ENCODE data around the gene RANBP9. TPM values are rescaled to one million over a fixed set of nuclear protein-coding genes. Genes with fewer than 3 reads are reported as not detected.
A peak's percentile ranks its signal among the peaks of the same experiment; 100 is the strongest.

Gene RANBP9
- total and polyA plus RNA-seq, 2 experiments from 2014 or later, result 32.3 to 42.4 TPM

DNA sequence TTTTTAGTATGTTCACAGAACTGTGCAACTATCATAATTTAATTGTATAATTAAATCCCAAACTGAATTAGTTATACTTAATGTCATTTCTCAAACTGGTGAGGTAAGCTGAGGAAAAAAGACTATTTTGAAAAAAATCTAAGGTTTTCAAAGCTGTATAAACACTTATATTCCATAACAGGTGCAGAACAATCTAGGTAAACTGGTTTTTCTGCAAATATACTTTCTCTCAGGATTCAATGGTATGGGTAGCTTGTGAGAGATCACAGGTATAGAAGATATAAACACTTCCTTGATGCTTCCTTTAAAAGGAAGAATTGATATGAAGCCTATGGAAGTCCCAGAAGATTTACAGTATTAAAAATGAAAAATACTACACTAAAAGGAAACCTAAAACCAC lies 62.8 kb downstream of the RANBP9 start:
- no peak overlapping the region for H3K27ac ChIP-seq
- no peaks in the 10 kb centered on the region for H3K4me1 ChIP-seq (ENCODE audit: low read depth)
- peaks cover 7% of the 10 kb centered on the region for H3K36me3 ChIP-seq
- no peak for TF ChIP-seq CTCF (IDR thresholded peaks at IDR 0.05; ENCODE audit: low read depth, low read length)
- no peak overlapping the region for H3K4me3 ChIP-seq
- DNase-seq (ENCODE audit: low read depth in 1 of 2, low spot score in 1 of 2), result no peak
- H3K27me3 ChIP-seq, result no peaks in the 10 kb centered on the region
- no peaks in the 10 kb centered on the region for H3K9me3 ChIP-seq (ENCODE audit: low read depth)

- peaks cover 46% of the 10 kb centered on the region for H3K36me3 ChIP-seq
- no peaks in the 10 kb centered on the region for H3K4me1 ChIP-seq (ENCODE audit: low read depth)
- H3K4me3 ChIP-seq, result no peak overlapping the region
- H3K9me3 ChIP-seq (ENCODE audit: low read depth), result no peaks in the 10 kb centered on the region
- no peak overlapping the region for H3K27ac ChIP-seq
- TF ChIP-seq CTCF (IDR thresholded peaks at IDR 0.05; ENCODE audit: low read depth, low read length), result no peak
- H3K27me3 ChIP-seq, result no peaks in the 10 kb centered on the region
- no peak for DNase-seq (ENCODE audit: low read depth in 1 of 2, low spot score in 1 of 2)
Measured at GRCh38 chr6:13643125-13643524, 68.5 kb downstream of the RANBP9 start.

DNA sequence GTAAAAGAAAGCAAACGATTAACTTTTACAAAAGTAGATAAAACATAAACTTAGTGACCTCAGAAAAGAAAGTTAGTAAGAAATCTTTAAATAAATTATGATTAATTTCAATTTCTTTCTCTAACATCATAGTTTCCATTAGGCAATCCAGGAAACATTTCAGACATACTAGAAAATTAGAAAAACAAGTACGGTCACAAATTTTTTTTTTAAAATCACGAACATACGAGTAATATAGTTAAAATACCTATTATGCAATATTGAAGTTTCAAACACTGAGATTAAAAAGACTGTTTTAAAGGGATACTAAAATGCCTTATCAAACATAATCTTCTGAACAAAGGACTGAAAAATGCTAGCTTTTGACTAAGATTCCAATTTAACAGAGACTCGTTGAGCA lies 70.3 kb downstream of the RANBP9 start:
- H3K36me3 ChIP-seq, result peaks cover 54% of the 10 kb centered on the region
- H3K4me1 ChIP-seq (ENCODE audit: low read depth), result no peaks in the 10 kb centered on the region
- no peak for TF ChIP-seq CTCF (IDR thresholded peaks at IDR 0.05; ENCODE audit: low read depth, low read length)
- no peaks in the 10 kb centered on the region for H3K27me3 ChIP-seq
- no peak overlapping the region for H3K4me3 ChIP-seq
- no peak overlapping the region for H3K27ac ChIP-seq
- DNase-seq (ENCODE audit: low read depth in 1 of 2, low spot score in 1 of 2), result peak in 1 of 2 donors; percentile 28
- H3K9me3 ChIP-seq (ENCODE audit: low read depth), result no peaks in the 10 kb centered on the region

DNA sequence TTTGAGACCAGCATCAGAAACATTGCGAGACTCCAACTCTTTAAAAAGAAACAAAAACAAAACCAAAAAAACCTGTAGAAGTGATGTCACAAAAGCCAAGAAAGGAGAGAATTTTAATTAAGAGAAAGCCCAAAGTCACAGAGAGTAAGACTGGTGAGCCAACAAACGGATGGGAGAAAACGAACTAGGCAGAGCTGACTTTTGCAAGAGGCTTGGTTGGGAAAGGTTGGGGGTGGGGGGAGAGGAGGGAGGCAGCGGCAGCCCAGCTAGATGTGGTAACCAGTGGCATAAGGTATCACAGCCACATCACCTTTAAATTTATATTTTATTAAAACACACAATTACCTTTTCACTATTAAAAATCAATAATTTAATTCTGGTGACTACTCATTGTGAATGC lies 73.0 kb downstream of the RANBP9 start:
- H3K36me3 ChIP-seq, result peaks cover 51% of the 10 kb centered on the region

GRCh38 chr6:13638014-13638413 lies 73.6 kb downstream of the RANBP9 start:
- H3K9me3 ChIP-seq (ENCODE audit: low read depth), result no peaks in the 10 kb centered on the region
- no peak overlapping the region for H3K27ac ChIP-seq
- H3K4me3 ChIP-seq, result no peak overlapping the region
- H3K36me3 ChIP-seq, result peaks cover 51% of the 10 kb centered on the region
- no peaks in the 10 kb centered on the region for H3K27me3 ChIP-seq
- TF ChIP-seq CTCF (IDR thresholded peaks at IDR 0.05; ENCODE audit: low read depth, low read length), result no peak
- DNase-seq (ENCODE audit: low read depth in 1 of 2, low spot score in 1 of 2), result no peak
- no peaks in the 10 kb centered on the region for H3K4me1 ChIP-seq (ENCODE audit: low read depth)

More for the DNA sequence above, 73.0 kb downstream of the RANBP9 start:
- TF ChIP-seq CTCF (IDR thresholded peaks at IDR 0.05; ENCODE audit: low read depth, low read length), result no peak
- H3K9me3 ChIP-seq (ENCODE audit: low read depth), result no peaks in the 10 kb centered on the region
- no peaks in the 10 kb centered on the region for H3K27me3 ChIP-seq
- H3K4me1 ChIP-seq (ENCODE audit: low read depth), result no peaks in the 10 kb centered on the region
- H3K4me3 ChIP-seq, result no peak overlapping the region
- H3K27ac ChIP-seq, result no peak overlapping the region
- no peak for DNase-seq (ENCODE audit: low read depth in 1 of 2, low spot score in 1 of 2)
